Coronary artery (tissue), 2 donors: Measurements from ENCODE around the gene TMEM125.

ENCODE experiments used
- DNase-seq: peaks from one replicate; pipeline ENCODE4 v3.0.0-alpha.2; 2017; ENCODE audit warnings: low spot score
- H3K27ac ChIP-seq, 2 donors: fragments of 200-600 bp; sonication (generic); one replicate each; pipeline ENCODE4 v1.5.1; 2016 to 2019
- H3K4me3 ChIP-seq: fragments of 200-600 bp; sonication (generic); 2 replicates; pipeline ENCODE4 v1.5.1; 2016; ENCODE audit warnings: mild to moderate bottlenecking, moderate library complexity
- CTCF ChIP-seq: fragments of 200-600 bp; sonication (generic); IDR thresholded peaks from one replicate; pipeline ENCODE4 v1.5.1; 2019; ENCODE audit warnings: antibody characterized with exemption

TMEM125 gene

GRCh38 chr1:43315963-43316737 is 46.4 kb downstream of the TMEM125 start:
- no peak for DNase-seq
- Histone ChIP-seq H3K27ac (no peak overlapping the region), H3K4me3 (no peak overlapping the region)
- TF ChIP-seq CTCF = no peak

DNA sequence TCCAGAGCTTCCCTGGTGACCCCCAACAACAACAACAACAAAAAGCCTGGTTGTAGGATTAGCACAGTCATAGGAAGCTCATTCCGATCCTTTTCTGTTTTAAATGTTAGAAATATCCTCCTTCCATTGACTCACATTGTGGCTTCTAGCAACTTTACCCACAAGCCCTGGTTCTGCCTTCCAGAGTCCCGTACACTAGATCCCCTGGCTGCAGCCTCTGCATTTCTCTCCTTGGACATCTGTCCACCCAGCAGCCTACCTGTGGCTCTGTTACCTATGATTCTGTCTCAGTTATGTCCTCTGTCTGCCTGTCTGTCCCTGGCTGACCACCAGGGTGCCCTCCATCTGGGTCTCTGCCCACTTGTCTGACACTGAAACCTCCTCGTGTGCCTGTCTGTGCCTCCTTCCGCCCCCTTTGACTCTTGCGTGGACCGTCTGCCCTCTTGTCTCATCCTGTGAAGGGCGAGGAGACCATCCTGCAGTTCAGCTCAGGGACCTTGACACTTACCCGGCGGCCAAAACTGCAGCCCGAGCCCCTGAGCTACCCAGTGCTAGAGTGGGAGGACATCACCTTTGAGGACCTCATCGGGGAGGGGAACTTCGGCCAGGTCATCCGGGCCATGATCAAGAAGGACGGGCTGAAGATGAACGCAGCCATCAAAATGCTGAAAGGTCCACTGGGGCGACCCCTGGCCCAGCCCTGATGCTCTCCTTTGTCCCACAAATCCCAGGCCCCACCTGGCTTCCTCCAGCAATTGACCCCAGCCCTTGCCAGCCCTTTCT is 47.1 kb downstream of the TMEM125 start:
- no peak for TF ChIP-seq CTCF
- DNase-seq = no peak
- H3K4me3 ChIP-seq = no peak overlapping the region
- no peak overlapping the region for H3K27ac ChIP-seq

- no peak overlapping the region for H3K4me3 ChIP-seq
- DNase-seq = peak; percentile 29
- H3K27ac ChIP-seq = no peak overlapping the region
- TF ChIP-seq CTCF = no peak
Observed at GRCh38 chr1:43317817-43318471, 48.2 kb downstream of the TMEM125 start.

GRCh38 chr1:43318831-43319230 is 49.0 kb downstream of the TMEM125 start:
- no peak overlapping the region for H3K27ac ChIP-seq
- DNase-seq = peak; percentile 28
- no peak for TF ChIP-seq CTCF
- no peak overlapping the region for H3K4me3 ChIP-seq

DNA sequence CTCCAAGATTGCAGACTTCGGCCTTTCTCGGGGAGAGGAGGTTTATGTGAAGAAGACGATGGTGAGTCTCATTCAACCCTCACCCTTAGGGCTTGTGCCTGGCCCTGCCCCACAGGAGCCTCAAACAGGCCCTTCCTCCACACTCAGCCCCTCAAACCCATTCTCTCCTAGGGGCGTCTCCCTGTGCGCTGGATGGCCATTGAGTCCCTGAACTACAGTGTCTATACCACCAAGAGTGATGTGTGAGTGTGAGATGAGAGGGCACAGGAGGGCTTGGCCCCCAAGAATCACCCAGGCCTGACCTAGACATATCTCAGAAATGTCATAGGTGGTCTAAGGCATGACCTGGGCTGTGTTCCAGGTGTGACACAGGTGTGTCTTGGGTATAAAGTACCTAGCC is 49.5 kb downstream of the TMEM125 start:
- TF ChIP-seq CTCF = no peak
- peak; percentile 57 for DNase-seq
- no peak overlapping the region for H3K4me3 ChIP-seq
- H3K27ac ChIP-seq = no peak overlapping the region

- no peak overlapping the region for H3K27ac ChIP-seq
- no peak overlapping the region for H3K4me3 ChIP-seq
- no peak for DNase-seq
- no peak for TF ChIP-seq CTCF
Observed at GRCh38 chr1:43319766-43320165, 50.0 kb downstream of the TMEM125 start.
